Measurements from ENCODE around the gene LIN37. TPM values are rescaled to one million over a fixed set of nuclear protein-coding genes. Genes with fewer than 3 reads are reported as not detected.
"Not testable (repeated sequence)": the region's sequence is repeated elsewhere in the genome, so short reads cannot be mapped to it uniquely, and the experiment has no call there.

The LIN37 gene
- total RNA-seq, 1 donor, result 13.8 TPM

GRCh38 chr19:35721374-35721773 is 27.0 kb upstream of the LIN37 start:
- no peak for DNase-seq (ENCODE audit: low read depth)
- TF ChIP-seq CTCF (IDR thresholded peaks at IDR 0.05; ENCODE audit: insufficient read depth, low read depth, low read length), result no peak
- H3K4me3 ChIP-seq (ENCODE audit: low read depth, low read length), result no peak overlapping the region

GRCh38 chr19:35722461-35722860 is 25.9 kb upstream of the LIN37 start:
- no peak overlapping the region for H3K4me3 ChIP-seq (ENCODE audit: low read depth, low read length)
- no peak for TF ChIP-seq CTCF (IDR thresholded peaks at IDR 0.05; ENCODE audit: insufficient read depth, low read depth, low read length)
- no peak for DNase-seq (ENCODE audit: low read depth)

GRCh38 chr19:35722897-35723296 is 25.5 kb upstream of the LIN37 start:
- no peak for TF ChIP-seq CTCF (IDR thresholded peaks at IDR 0.05; ENCODE audit: insufficient read depth, low read depth, low read length)
- no peak for DNase-seq (ENCODE audit: low read depth)
- no peak overlapping the region for H3K4me3 ChIP-seq (ENCODE audit: low read depth, low read length)

GRCh38 chr19:35723671-35724070 is 24.7 kb upstream of the LIN37 start:
- H3K4me3 ChIP-seq (ENCODE audit: low read depth, low read length), result no peak overlapping the region
- no peak for TF ChIP-seq CTCF (IDR thresholded peaks at IDR 0.05; ENCODE audit: insufficient read depth, low read depth, low read length)
- no peak for DNase-seq (ENCODE audit: low read depth)

GRCh38 chr19:35724132-35724531 is 24.2 kb upstream of the LIN37 start:
- H3K4me3 ChIP-seq (ENCODE audit: low read depth, low read length); DNase-seq (ENCODE audit: low read depth): not testable (repeated sequence)

- DNase-seq (ENCODE audit: low read depth), result no peak
- no peak overlapping the region for H3K4me3 ChIP-seq (ENCODE audit: low read depth, low read length)
- no peak for TF ChIP-seq CTCF (IDR thresholded peaks at IDR 0.05; ENCODE audit: insufficient read depth, low read depth, low read length)
These were observed 23.8 kb upstream of the LIN37 start for GRCh38 chr19:35724560-35724959.

GRCh38 chr19:35725216-35725861 is 23.0 kb upstream of the LIN37 start:
- no peak for DNase-seq (ENCODE audit: low read depth)
- TF ChIP-seq CTCF (IDR thresholded peaks at IDR 0.05; ENCODE audit: insufficient read depth, low read depth, low read length), result no peak
- no peak overlapping the region for H3K4me3 ChIP-seq (ENCODE audit: low read depth, low read length)
